Testis (tissue), 2 donors: Measurements from ENCODE around the gene SHLD2.
"Not testable (repeated sequence)": the region's sequence is repeated elsewhere in the genome, so short reads cannot be mapped to it uniquely, and the experiment has no call there.

ENCODE experiments used
- POLR2A ChIP-seq: fragments of 450-650 bp; IDR thresholded peaks from one replicate; pipeline ENCODE4 v1.6.1; 2017; ENCODE audit warnings: antibody characterized with exemption, mild to moderate bottlenecking, moderate library complexity
- TF ChIP-seq, protein P1 (sequence below), 3 experiments: fragments of 450-650 bp in 2 of 3; fragments of 200-600 bp in 1 of 3; sonication (generic) in 1 of 3; IDR thresholded peaks; one replicate each; pipeline ENCODE4 v1.5.1; 2016 to 2019; ENCODE audit warnings: antibody characterized with exemption in 3 of 3, mild to moderate bottlenecking in 2 of 3, moderate library complexity in 1 of 3

DNA sequence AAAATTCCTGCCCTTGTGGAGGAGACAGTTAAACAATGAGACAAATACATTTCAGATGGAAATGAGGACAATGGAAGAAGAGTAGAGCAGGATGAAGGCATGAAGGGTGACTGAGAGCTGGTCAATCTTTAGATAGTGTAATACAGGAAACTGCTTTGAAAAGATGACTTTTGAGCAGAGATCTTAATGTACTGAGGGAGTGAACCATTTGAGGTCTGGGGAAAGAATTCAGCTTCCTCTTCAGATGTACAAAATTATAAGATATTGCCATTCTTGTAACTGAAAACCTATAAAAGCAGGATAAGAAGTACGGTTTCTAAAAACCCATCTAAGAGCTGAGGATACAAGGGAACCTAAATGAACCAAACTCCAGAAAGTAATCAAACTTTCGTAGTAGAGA lies 38.9 kb downstream of the SHLD2 start:
- TF ChIP-seq, protein P1, sequence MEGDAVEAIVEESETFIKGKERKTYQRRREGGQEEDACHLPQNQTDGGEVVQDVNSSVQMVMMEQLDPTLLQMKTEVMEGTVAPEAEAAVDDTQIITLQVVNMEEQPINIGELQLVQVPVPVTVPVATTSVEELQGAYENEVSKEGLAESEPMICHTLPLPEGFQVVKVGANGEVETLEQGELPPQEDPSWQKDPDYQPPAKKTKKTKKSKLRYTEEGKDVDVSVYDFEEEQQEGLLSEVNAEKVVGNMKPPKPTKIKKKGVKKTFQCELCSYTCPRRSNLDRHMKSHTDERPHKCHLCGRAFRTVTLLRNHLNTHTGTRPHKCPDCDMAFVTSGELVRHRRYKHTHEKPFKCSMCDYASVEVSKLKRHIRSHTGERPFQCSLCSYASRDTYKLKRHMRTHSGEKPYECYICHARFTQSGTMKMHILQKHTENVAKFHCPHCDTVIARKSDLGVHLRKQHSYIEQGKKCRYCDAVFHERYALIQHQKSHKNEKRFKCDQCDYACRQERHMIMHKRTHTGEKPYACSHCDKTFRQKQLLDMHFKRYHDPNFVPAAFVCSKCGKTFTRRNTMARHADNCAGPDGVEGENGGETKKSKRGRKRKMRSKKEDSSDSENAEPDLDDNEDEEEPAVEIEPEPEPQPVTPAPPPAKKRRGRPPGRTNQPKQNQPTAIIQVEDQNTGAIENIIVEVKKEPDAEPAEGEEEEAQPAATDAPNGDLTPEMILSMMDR (IDR thresholded peaks at IDR 0.05) = not testable (repeated sequence)
- not testable (repeated sequence) for TF ChIP-seq POLR2A
